ENCODE data around the gene VAPB.

The VAPB gene

DNA sequence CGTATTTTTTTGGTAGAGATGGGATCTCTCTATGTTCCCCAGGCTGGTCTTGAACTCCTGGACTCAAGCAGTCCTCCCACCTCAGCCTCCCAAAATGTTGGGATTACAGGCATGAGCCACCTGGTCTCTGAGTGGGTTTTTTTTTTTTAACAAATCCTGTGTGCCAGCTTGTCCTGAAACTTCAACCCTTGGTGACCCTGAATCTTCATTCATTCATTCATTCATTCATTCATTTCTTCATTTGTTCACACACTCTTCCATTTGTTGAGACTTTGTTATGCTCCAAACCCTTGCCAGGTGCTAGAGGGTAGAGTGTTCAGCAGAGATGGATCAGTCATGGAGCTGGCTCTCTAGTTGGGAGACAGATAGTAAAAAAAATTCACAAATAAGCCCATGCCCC lies 12.0 kb upstream of the VAPB start:
- no peak for ATAC-seq
- TF ChIP-seq, protein P1, sequence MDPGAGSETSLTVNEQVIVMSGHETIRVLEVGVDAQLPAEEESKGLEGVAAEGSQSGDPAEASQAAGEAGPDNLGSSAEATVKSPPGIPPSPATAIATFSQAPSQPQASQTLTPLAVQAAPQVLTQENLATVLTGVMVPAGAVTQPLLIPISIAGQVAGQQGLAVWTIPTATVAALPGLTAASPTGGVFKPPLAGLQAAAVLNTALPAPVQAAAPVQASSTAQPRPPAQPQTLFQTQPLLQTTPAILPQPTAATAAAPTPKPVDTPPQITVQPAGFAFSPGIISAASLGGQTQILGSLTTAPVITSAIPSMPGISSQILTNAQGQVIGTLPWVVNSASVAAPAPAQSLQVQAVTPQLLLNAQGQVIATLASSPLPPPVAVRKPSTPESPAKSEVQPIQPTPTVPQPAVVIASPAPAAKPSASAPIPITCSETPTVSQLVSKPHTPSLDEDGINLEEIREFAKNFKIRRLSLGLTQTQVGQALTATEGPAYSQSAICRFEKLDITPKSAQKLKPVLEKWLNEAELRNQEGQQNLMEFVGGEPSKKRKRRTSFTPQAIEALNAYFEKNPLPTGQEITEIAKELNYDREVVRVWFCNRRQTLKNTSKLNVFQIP (CRISPR knock-in tag; IDR thresholded peaks at IDR 0.05; ENCODE audit: borderline replicate concordance, low read depth) = no peak
- TF ChIP-seq BACH2 (CRISPR knock-in tag; IDR thresholded peaks at IDR 0.05; ENCODE audit: borderline replicate concordance) = no peak
- no peak for TF ChIP-seq TCF4 (CRISPR knock-in tag; IDR thresholded peaks at IDR 0.05; ENCODE audit: borderline replicate concordance)
- TF ChIP-seq, protein P2, sequence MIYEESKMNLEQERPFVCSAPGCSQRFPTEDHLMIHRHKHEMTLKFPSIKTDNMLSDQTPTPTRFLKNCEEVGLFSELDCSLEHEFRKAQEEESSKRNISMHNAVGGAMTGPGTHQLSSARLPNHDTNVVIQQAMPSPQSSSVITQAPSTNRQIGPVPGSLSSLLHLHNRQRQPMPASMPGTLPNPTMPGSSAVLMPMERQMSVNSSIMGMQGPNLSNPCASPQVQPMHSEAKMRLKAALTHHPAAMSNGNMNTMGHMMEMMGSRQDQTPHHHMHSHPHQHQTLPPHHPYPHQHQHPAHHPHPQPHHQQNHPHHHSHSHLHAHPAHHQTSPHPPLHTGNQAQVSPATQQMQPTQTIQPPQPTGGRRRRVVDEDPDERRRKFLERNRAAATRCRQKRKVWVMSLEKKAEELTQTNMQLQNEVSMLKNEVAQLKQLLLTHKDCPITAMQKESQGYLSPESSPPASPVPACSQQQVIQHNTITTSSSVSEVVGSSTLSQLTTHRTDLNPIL (CRISPR knock-in tag; IDR thresholded peaks at IDR 0.05; ENCODE audit: low read depth) = no peak
- TF ChIP-seq ZFP3 (CRISPR knock-in tag; IDR thresholded peaks at IDR 0.05) = no peak

DNA sequence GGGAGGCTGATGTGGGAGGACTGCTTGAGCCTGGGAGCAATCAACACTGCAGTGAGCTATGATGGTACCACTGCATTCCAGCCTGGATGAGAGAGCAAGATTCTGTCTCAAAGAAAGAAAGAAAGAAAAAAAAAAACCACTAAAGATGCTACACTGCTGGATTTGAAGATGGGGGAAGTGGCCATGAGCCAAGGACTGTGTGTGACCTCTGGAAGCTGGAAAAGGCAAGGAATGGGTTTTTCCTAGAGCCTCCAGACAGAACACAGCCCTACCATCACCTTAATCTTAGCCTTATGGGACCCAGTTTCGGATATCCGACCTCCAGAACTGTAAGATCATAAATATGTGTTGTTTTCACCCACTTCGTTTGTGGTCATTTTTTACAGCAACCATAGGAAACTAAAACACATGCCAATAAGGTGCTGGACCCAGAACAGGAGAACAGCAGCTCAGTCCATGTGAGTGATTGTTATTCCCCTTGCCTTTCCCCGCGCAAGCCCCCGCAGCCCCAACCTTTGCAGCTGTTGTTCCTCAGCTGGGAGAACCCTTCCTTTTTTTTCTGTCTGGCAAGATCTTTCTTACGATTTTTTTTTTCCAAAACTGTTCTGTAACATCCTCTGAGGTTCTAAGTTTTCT lies 11.1 kb upstream of the VAPB start:
- TF ChIP-seq ZC3H10 (CRISPR knock-in tag; IDR thresholded peaks at IDR 0.05) = no peak
- TF ChIP-seq, protein P2 (CRISPR knock-in tag; IDR thresholded peaks at IDR 0.05; ENCODE audit: low read depth) = no peak
- TF ChIP-seq ZNF8 (CRISPR knock-in tag; IDR thresholded peaks at IDR 0.05) = no peak
- no peak for TF ChIP-seq TOX (CRISPR knock-in tag; IDR thresholded peaks at IDR 0.05; ENCODE audit: borderline replicate concordance)
- TF ChIP-seq BACH2 (CRISPR knock-in tag; IDR thresholded peaks at IDR 0.05; ENCODE audit: borderline replicate concordance) = no peak
- no peak for TF ChIP-seq GLIS3 (CRISPR knock-in tag; IDR thresholded peaks at IDR 0.05)
- no peak for TF ChIP-seq ZFP3 (CRISPR knock-in tag; IDR thresholded peaks at IDR 0.05)
- no peak for TF ChIP-seq ZNF565 (CRISPR knock-in tag; conservative IDR thresholded peaks at IDR 0.05; ENCODE audit: low read depth)
- TF ChIP-seq SNAI2 (CRISPR knock-in tag; IDR thresholded peaks at IDR 0.05) = no peak
- no peak for TF ChIP-seq ZNF70 (CRISPR knock-in tag; IDR thresholded peaks at IDR 0.05)
- no peak for TF ChIP-seq ARNTL (CRISPR knock-in tag; IDR thresholded peaks at IDR 0.05; ENCODE audit: borderline replicate concordance, low read depth)
- no peak for TF ChIP-seq PPARA (CRISPR knock-in tag; IDR thresholded peaks at IDR 0.05; ENCODE audit: borderline replicate concordance)
- TF ChIP-seq, protein P3, sequence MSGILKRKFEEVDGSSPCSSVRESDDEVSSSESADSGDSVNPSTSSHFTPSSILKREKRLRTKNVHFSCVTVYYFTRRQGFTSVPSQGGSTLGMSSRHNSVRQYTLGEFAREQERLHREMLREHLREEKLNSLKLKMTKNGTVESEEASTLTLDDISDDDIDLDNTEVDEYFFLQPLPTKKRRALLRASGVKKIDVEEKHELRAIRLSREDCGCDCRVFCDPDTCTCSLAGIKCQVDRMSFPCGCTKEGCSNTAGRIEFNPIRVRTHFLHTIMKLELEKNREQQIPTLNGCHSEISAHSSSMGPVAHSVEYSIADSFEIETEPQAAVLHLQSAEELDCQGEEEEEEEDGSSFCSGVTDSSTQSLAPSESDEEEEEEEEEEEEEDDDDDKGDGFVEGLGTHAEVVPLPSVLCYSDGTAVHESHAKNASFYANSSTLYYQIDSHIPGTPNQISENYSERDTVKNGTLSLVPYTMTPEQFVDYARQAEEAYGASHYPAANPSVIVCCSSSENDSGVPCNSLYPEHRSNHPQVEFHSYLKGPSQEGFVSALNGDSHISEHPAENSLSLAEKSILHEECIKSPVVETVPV (CRISPR knock-in tag; IDR thresholded peaks at IDR 0.05) = no peak
- TF ChIP-seq TCF4 (CRISPR knock-in tag; IDR thresholded peaks at IDR 0.05; ENCODE audit: borderline replicate concordance) = no peak
- TF ChIP-seq, protein P4, sequence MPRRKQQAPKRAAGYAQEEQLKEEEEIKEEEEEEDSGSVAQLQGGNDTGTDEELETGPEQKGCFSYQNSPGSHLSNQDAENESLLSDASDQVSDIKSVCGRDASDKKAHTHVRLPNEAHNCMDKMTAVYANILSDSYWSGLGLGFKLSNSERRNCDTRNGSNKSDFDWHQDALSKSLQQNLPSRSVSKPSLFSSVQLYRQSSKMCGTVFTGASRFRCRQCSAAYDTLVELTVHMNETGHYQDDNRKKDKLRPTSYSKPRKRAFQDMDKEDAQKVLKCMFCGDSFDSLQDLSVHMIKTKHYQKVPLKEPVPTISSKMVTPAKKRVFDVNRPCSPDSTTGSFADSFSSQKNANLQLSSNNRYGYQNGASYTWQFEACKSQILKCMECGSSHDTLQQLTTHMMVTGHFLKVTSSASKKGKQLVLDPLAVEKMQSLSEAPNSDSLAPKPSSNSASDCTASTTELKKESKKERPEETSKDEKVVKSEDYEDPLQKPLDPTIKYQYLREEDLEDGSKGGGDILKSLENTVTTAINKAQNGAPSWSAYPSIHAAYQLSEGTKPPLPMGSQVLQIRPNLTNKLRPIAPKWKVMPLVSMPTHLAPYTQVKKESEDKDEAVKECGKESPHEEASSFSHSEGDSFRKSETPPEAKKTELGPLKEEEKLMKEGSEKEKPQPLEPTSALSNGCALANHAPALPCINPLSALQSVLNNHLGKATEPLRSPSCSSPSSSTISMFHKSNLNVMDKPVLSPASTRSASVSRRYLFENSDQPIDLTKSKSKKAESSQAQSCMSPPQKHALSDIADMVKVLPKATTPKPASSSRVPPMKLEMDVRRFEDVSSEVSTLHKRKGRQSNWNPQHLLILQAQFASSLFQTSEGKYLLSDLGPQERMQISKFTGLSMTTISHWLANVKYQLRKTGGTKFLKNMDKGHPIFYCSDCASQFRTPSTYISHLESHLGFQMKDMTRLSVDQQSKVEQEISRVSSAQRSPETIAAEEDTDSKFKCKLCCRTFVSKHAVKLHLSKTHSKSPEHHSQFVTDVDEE (CRISPR knock-in tag; IDR thresholded peaks at IDR 0.05) = no peak
- no peak for ATAC-seq

DNA sequence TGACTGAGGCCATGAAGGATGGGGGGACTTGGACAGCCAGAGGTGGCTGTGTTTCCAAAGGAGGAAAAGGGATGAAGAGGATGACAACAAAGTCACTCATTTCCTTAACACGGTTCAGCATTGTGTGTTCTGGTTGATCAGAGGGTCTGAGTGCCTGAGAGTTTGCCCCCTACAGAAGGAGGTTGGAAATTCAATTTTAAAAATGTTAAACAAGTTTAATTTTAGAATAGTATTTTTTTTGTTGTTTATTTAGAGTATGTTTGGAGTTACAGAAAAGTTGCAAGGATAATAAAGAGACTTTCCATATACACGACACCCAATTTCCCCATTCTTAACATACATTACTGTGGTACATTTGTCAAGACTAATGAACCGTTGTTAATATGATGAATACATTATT lies 10.3 kb upstream of the VAPB start:
- TF ChIP-seq TOX (CRISPR knock-in tag; IDR thresholded peaks at IDR 0.05; ENCODE audit: borderline replicate concordance) (no peak), SNAI2 (CRISPR knock-in tag; IDR thresholded peaks at IDR 0.05) (no peak), GLIS3 (CRISPR knock-in tag; IDR thresholded peaks at IDR 0.05) (no peak), OSR1 (CRISPR knock-in tag; IDR thresholded peaks at IDR 0.05) (no peak), ESRRG (CRISPR knock-in tag; IDR thresholded peaks at IDR 0.05) (no peak), ZFP3 (CRISPR knock-in tag; IDR thresholded peaks at IDR 0.05) (no peak), ZC3H10 (CRISPR knock-in tag; IDR thresholded peaks at IDR 0.05) (no peak)
- ATAC-seq = no peak

DNA sequence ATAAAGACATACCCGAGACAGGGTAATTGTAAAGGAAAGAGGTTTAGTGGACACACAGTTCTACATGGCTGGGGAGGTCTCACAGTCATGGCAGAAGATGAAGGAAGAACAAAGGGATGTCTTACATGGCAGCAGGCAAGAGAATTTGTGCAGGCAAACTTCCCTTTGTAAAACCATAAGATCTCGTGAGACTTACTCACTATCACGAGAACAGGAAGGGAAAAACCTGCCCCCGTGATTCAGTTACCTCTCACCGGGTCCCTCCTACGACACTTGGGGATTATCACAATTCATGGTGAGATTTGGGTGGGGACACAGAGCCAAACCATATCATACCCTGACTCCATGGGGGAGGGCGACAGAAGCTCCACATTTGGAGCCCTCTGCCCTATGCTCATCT lies 7.4 kb upstream of the VAPB start:
- ATAC-seq = no peak
- TF ChIP-seq ESRRG (CRISPR knock-in tag; IDR thresholded peaks at IDR 0.05) = no peak
- TF ChIP-seq ZNF565 (CRISPR knock-in tag; conservative IDR thresholded peaks at IDR 0.05; ENCODE audit: low read depth) = no peak
- no peak for TF ChIP-seq BACH2 (CRISPR knock-in tag; IDR thresholded peaks at IDR 0.05; ENCODE audit: borderline replicate concordance)
- no peak for TF ChIP-seq RARB (CRISPR knock-in tag; IDR thresholded peaks at IDR 0.05)
- no peak for TF ChIP-seq ZC3H10 (CRISPR knock-in tag; IDR thresholded peaks at IDR 0.05)
- no peak for TF ChIP-seq OSR1 (CRISPR knock-in tag; IDR thresholded peaks at IDR 0.05)
- TF ChIP-seq PPARA (CRISPR knock-in tag; IDR thresholded peaks at IDR 0.05; ENCODE audit: borderline replicate concordance) = no peak
- TF ChIP-seq, protein P5, sequence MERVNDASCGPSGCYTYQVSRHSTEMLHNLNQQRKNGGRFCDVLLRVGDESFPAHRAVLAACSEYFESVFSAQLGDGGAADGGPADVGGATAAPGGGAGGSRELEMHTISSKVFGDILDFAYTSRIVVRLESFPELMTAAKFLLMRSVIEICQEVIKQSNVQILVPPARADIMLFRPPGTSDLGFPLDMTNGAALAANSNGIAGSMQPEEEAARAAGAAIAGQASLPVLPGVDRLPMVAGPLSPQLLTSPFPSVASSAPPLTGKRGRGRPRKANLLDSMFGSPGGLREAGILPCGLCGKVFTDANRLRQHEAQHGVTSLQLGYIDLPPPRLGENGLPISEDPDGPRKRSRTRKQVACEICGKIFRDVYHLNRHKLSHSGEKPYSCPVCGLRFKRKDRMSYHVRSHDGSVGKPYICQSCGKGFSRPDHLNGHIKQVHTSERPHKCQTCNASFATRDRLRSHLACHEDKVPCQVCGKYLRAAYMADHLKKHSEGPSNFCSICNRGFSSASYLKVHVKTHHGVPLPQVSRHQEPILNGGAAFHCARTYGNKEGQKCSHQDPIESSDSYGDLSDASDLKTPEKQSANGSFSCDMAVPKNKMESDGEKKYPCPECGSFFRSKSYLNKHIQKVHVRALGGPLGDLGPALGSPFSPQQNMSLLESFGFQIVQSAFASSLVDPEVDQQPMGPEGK (CRISPR knock-in tag; IDR thresholded peaks at IDR 0.05; ENCODE audit: borderline replicate concordance) = no peak
- TF ChIP-seq TCF4 (CRISPR knock-in tag; IDR thresholded peaks at IDR 0.05; ENCODE audit: borderline replicate concordance) = no peak
- no peak for TF ChIP-seq ZNF70 (CRISPR knock-in tag; IDR thresholded peaks at IDR 0.05)
- TF ChIP-seq, protein P2 (CRISPR knock-in tag; IDR thresholded peaks at IDR 0.05; ENCODE audit: low read depth) = no peak
- TF ChIP-seq ZFP30 (CRISPR knock-in tag; IDR thresholded peaks at IDR 0.05) = no peak
- no peak for TF ChIP-seq SNAI2 (CRISPR knock-in tag; IDR thresholded peaks at IDR 0.05)
